Effector memory CD8-positive, alpha-beta T cell (primary cell): ENCODE results near the gene MZF1.

Source experiments
- ATAC-seq: fragments of 150-1000 bp; cut with Tn5 transposase; replicated peaks from 2 replicates; pipeline ENCODE4 v1.10.0; 2021; ENCODE audit warnings: mild to moderate bottlenecking, moderate library complexity
- DNase-seq, 3 experiments: peaks; one replicate each; pipeline ENCODE4 v3.0.0; 2021
- H3K27ac Mint-ChIP-seq, 2 donors: one replicate each; pipeline ENCODE4 v1.8.0; 2022; ENCODE audit warnings: mild to moderate bottlenecking in 2 of 2, mixed read lengths in 2 of 2, moderate library complexity in 2 of 2
- H3K27me3 Mint-ChIP-seq, 2 donors: one replicate each; pipeline ENCODE4 v1.8.0; 2022; ENCODE audit warnings: mixed read lengths in 2 of 2
- H3K36me3 Mint-ChIP-seq: one replicate; pipeline ENCODE4 v1.8.0; 2022; ENCODE audit warnings: mild to moderate bottlenecking, moderate library complexity, mixed read lengths; ENCODE audit not compliant: insufficient read depth
- H3K4me1 Mint-ChIP-seq, 2 donors: one replicate each; pipeline ENCODE4 v1.8.0; 2022; ENCODE audit warnings: low read depth in 2 of 2, mixed read lengths in 2 of 2
- H3K4me3 Mint-ChIP-seq, 2 donors: one replicate each; pipeline ENCODE4 v1.8.0; 2022; ENCODE audit warnings: mild to moderate bottlenecking in 2 of 2, mixed read lengths in 2 of 2, moderate library complexity in 2 of 2
- H3K9me3 Mint-ChIP-seq, 2 donors: one replicate each; pipeline ENCODE4 v1.8.0; 2022; ENCODE audit warnings: mixed read lengths in 2 of 2

The MZF1 gene

DNA sequence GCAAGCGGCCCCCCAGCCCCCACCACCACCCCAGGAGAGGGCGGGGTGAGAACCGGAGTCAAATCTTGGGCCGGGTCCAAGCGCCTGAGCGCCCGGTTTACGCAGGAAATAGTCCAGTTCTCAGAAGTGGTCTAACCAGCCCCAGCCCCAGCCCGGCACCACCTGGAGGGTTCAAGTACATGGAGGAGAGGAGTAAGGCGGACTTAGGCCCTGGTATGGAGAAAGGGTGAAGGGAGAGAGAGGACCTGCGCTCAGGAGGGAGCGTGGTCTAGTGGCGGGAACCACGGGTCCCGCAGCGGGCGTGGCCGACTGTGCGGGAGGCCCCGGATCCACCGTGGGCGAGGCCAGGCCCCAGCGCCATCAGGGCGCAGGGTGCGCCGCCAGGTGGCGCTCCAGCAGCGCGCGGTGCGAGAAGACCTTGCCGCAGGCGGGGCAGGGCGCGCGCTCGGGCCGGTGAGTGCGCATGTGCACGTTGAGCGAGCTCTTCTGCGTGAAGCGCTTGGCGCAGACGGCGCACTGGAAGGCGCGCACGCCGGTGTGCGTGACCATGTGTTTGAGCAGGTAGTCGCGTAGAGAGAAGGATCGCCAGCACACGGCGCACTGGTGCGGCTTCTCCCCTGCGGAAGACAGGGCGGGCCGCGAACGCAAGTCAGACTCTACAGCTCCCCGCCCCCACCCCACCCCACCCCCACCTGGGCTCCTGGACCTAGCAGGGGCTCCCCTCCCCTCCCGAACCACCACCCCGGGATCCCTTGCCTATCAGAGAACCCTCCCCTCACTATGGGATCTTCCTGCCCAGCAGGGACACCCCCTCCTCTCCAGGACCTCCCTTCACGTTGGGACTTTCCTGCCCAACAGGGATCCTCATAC lies 59.2 kb downstream of the MZF1 start:
- Mint-ChIP-seq H3K9me3 (no peaks in the 10 kb centered on the region), H3K27me3 (no peaks in the 10 kb centered on the region), H3K27ac (peak overlapping the region; percentile 66 to 91), H3K4me3 (peak overlapping the region; percentile 74 to 79), H3K36me3 (peaks cover 13% of the 10 kb centered on the region), H3K4me1 (peaks cover 25 to 28% of the 10 kb centered on the region in 2 donors)
- ATAC-seq (peak; percentile 94), DNase-seq (peak; percentile 91 to 94 (median 94))

DNA sequence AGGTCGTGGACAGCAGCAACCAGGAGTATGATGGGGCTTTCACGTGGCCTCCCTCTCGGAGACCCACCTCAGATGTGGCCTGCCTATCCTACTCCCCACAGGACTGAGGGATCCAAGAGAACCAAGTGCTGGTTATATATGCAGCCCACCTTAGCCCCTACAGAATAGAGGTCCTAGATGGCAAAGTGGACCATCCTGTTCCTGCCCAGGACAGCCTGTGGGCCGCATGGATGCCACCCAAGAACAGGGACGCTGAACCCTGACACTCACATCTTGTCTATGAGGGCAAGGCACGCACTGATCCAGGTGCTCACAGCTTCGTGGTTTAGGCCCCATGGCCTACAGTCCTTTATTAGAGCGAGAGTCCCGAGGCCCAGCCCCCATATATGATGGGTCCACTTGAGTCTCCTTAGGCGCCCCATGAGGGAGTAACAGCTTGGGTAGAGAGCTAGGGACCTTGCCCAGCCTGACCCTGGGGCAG lies 59.9 kb downstream of the MZF1 start:
- Mint-ChIP-seq H3K4me1 (peaks cover 19 to 23% of the 10 kb centered on the region in 2 donors), H3K27ac (peak overlapping the region; percentile 66 to 68), H3K36me3 (peaks cover 13% of the 10 kb centered on the region), H3K27me3 (no peaks in the 10 kb centered on the region), H3K4me3 (peak overlapping the region; percentile 74 to 79), H3K9me3 (no peaks in the 10 kb centered on the region)
- no peak for ATAC-seq
- no peak for DNase-seq
